ENCODE data around the gene IRX3.

DNA sequence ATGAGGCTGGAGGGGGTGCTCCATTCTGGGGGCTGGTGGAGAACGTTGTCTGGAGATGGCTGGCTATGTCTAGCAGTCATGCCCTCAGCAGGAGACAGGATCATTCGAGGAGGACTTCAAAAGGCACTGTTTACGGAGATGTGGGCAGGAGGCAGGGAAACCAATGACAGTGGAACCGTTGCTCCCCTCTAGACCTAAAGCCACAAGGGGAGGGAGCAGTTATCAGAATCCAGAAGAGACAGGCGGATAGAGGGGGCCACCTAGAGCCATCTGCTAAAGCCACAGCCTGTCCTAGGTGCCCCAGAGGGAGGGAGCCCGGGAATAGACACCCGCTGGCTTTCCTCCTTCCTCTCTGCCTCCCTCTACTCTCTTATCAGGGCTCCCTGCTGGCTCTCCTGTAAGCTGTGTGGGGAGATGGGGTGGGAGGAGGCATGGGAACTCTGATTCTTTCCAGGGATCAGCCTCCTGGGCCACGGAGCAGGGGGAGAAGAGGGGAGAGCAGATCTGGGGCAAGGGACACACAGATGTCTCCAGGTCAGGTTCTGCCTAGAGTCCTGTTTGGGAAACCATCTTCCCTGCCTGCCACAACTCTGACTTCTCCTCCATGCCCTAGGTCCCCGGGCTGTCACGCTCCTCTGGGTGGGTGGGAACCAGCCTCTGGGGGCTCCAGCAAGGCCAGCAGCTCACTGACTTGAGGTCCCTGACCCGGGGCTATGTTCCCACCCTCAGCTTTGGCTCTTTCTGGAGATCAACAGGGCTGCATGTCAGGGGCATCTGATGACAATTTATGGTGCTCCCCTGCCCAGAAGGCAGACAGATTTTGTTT, 42.3 kb downstream of the IRX3 start:
- TF ChIP-seq CREB1 (IDR thresholded peaks at IDR 0.05; ENCODE audit: low read depth) (no peak), POLR2AphosphoS5 (IDR thresholded peaks at IDR 0.05; ENCODE audit: low read length) (no peak), NRF1 (conservative IDR thresholded peaks at IDR 0.05; ENCODE audit: low read depth, low read length) (no peak), CEBPB (IDR thresholded peaks at IDR 0.05; ENCODE audit: borderline replicate concordance in 1 of 2, low read depth in 2 of 2, low read length in 2 of 2) (no peak), SMARCA5 (IDR thresholded peaks at IDR 0.05) (no peak)
- TF ChIP-seq, protein P1, sequence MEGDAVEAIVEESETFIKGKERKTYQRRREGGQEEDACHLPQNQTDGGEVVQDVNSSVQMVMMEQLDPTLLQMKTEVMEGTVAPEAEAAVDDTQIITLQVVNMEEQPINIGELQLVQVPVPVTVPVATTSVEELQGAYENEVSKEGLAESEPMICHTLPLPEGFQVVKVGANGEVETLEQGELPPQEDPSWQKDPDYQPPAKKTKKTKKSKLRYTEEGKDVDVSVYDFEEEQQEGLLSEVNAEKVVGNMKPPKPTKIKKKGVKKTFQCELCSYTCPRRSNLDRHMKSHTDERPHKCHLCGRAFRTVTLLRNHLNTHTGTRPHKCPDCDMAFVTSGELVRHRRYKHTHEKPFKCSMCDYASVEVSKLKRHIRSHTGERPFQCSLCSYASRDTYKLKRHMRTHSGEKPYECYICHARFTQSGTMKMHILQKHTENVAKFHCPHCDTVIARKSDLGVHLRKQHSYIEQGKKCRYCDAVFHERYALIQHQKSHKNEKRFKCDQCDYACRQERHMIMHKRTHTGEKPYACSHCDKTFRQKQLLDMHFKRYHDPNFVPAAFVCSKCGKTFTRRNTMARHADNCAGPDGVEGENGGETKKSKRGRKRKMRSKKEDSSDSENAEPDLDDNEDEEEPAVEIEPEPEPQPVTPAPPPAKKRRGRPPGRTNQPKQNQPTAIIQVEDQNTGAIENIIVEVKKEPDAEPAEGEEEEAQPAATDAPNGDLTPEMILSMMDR (IDR thresholded peaks at IDR 0.05 in 2 of 3, conservative IDR thresholded peaks at IDR 0.05 in 1 of 3; ENCODE audit: control insufficient read depth in 2 of 3, extremely low read depth in 1 of 3, insufficient read depth in 1 of 3, low read depth in 3 of 3, low read length in 3 of 3) = no peak

Measured in GM12878 (cell line).